HepG2 (cell line): Measurements from ENCODE around the gene LMNA. TPM values are rescaled to one million over a fixed set of nuclear protein-coding genes. Genes with fewer than 3 reads are reported as not detected.

Experiments used
- ATRX ChIP-seq: sonication (generic); formaldehyde crosslinking; IDR thresholded peaks from 2 replicates; pipeline ENCODE4 v1.4.0; 2020; ENCODE audit warnings: missing genetic modification reagents, borderline replicate concordance
- BHLHE40 ChIP-seq: IDR thresholded peaks from 2 replicates; pipeline ENCODE4 v1.6.1; 2011; ENCODE audit warnings: low read length, improper control_type of control experiment
- HNF4A ChIP-seq: sonication (generic); formaldehyde crosslinking; IDR thresholded peaks from 2 replicates; pipeline ENCODE4 v1.4.0; 2020; ENCODE audit warnings: missing genetic modification reagents
- JUND ChIP-seq: sonication (generic); formaldehyde crosslinking; IDR thresholded peaks from 2 replicates; pipeline ENCODE4 v1.8.0; 2022; ENCODE audit warnings: mild to moderate bottlenecking, missing genetic modification reagents
- KDM1A ChIP-seq: IDR thresholded peaks from 2 replicates; pipeline ENCODE4 v1.6.1; 2016; ENCODE audit warnings: missing compliant biosample characterization
- MED13 ChIP-seq: sonication (generic); formaldehyde crosslinking; IDR thresholded peaks from 2 replicates; pipeline ENCODE4 v1.5.0; 2020; ENCODE audit warnings: missing genetic modification reagents
- MTA3 ChIP-seq: sonication (generic); formaldehyde crosslinking; IDR thresholded peaks from 2 replicates; pipeline ENCODE4 v1.4.0; 2020; ENCODE audit warnings: missing genetic modification reagents
- NFE2L2 ChIP-seq: fragments of 150-350 bp; IDR thresholded peaks from 2 replicates; pipeline ENCODE4 v1.6.1; 2014; ENCODE audit warnings: low read length
- RBM22 ChIP-seq: fragments of 200-400 bp; formaldehyde crosslinking; optimal IDR thresholded peaks from 2 replicates; pipeline ENCODE3; 2017; ENCODE audit warnings: mild to moderate bottlenecking, low read length, moderate library complexity
- SALL2 ChIP-seq: sonication (generic); formaldehyde crosslinking; IDR thresholded peaks from 2 replicates; pipeline ENCODE4 v1.8.1; 2023; ENCODE audit warnings: mild to moderate bottlenecking, missing genetic modification reagents, inconsistent platforms
- SPEN ChIP-seq: sonication (generic); formaldehyde crosslinking; IDR thresholded peaks from 2 replicates; pipeline ENCODE4 v1.5.1; 2020; ENCODE audit warnings: low read depth, mild to moderate bottlenecking, missing genetic modification reagents
- STAG1 ChIP-seq: sonication (generic); formaldehyde crosslinking; IDR thresholded peaks from 2 replicates; pipeline ENCODE4 v1.4.0; 2020; ENCODE audit warnings: missing genetic modification reagents
- ZBTB34 ChIP-seq: sonication (generic); formaldehyde crosslinking; IDR thresholded peaks from 2 replicates; pipeline ENCODE4 v1.8.0; 2022; ENCODE audit warnings: mild to moderate bottlenecking, missing genetic modification reagents
- ZNF777 ChIP-seq: sonication (generic); formaldehyde crosslinking; IDR thresholded peaks from 2 replicates; pipeline ENCODE4 v1.4.0; 2020; ENCODE audit warnings: missing genetic modification reagents
- polyA plus RNA-seq, 8 experiments: library from polyadenylated mRNA; depleted of rRNA in 3 of 8; stranded (reverse) in 7 of 8; unstranded in 1 of 8; fragments of >200 nt; fragmentation: Illumina TruSeq in 4 of 8; extraction: Trizol in 4 of 8; gene quantifications; 2 replicates each; pipeline versions ENCODE4 v1.2.1 to v1.2.3, GENCODE V29; 2011 to 2016; ENCODE audit warnings: low read depth in 4 of 8, missing spikeins in 1 of 8, mixed read lengths in 1 of 8; ENCODE audit not compliant: insufficient read depth in 1 of 8
- total RNA-seq, 5 experiments: library from RNA; depleted of rRNA; stranded (reverse); fragments of >200 nt; fragmentation: Illumina TruSeq; extraction: Trizol; gene quantifications; 2 replicates each; pipeline ENCODE4 v1.2.3, GENCODE V29; 2016; ENCODE audit warnings: low read depth in 1 of 5
- TF ChIP-seq, protein P1 (sequence below): sonication (generic); formaldehyde crosslinking; IDR thresholded peaks from 2 replicates; pipeline ENCODE4 v1.4.0; 2020; ENCODE audit warnings: missing genetic modification reagents, borderline replicate concordance
- TF ChIP-seq, protein P2 (sequence below): sonication (generic); formaldehyde crosslinking; conservative IDR thresholded peaks from 2 replicates; pipeline ENCODE4 v1.4.0; 2020; ENCODE audit warnings: missing genetic modification reagents
- TF ChIP-seq, protein P3 (sequence below): sonication (generic); formaldehyde crosslinking; IDR thresholded peaks from 2 replicates; pipeline ENCODE4 v1.4.0; 2020; ENCODE audit warnings: missing genetic modification reagents; ENCODE audit errors: not compliant biosample characterization
- TF ChIP-seq, protein P4 (sequence below): sonication (generic); formaldehyde crosslinking; IDR thresholded peaks from 2 replicates; pipeline ENCODE4 v1.4.0; 2020; ENCODE audit warnings: mild to moderate bottlenecking, missing genetic modification reagents
- TF ChIP-seq, protein P5 (sequence below): sonication (generic); formaldehyde crosslinking; IDR thresholded peaks from 2 replicates; pipeline ENCODE4 v1.5.0; 2020; ENCODE audit warnings: missing genetic modification reagents, mild to moderate bottlenecking, borderline replicate concordance

The LMNA gene
- total and polyA plus RNA-seq, 2 of the 13 experiments (the other 11 are each of a cell fraction or from before 2014, with no cell fraction given): 107 to 225 TPM

DNA sequence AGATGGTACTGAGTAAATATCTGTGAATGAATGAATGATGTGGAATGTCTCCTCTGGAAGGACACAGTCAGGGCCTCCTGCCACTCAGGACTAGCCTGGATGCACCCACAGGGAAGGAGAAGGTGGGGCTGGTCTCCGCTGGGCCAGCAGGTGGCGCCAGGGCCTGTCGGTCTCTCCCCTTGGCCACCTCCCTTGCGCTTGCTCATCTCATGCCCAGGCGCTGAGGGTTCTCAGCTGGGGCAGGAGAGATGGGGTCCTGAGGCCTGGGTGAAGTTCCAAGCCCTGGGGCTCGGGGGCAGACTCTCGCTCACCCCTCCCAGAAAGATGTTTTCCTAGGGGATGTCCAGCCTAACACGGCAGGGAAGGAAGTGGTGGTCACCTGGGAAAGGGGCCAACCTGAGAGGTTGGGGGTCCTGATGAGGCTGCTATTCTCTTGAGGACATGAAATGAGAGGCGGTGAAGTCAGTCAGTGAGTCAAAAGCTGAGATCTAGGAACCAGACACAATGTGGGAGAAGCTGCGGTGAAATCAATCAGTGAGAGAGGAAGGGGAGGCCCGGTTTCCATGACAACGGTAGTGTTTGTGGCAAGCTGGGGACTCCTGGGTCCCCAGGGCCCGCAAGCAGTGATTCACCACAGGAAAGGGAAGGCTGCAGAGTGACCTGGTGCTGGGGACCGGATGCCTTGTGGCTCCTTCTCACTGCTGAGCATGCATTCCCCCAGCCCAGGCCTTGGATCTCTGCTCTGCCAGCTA lies 17.7 kb upstream of the LMNA start (continued):
- TF ChIP-seq HNF4A (no peak), SPEN (CRISPR knock-in tag) (no peak), KDM1A (CRISPR knock-in tag) (0 out of 2 replicates have a peak, but pooled peaks have one; percentile 50), ZBTB34 (CRISPR knock-in tag) (no peak), NFE2L2 (no peak), ZNF777 (CRISPR knock-in tag) (no peak), BHLHE40 (peak; percentile 28; the same call in 1 of the 2 replicates), MTA3 (no peak), SALL2 (CRISPR knock-in tag) (no peak), RBM22 (no peak), JUND (CRISPR knock-in tag) (peak; percentile 62; the same call in 1 of the 2 replicates), ATRX (CRISPR knock-in tag) (no peak), MED13 (CRISPR knock-in tag) (no peak), STAG1 (peak; percentile 98)
- TF ChIP-seq, protein P1, sequence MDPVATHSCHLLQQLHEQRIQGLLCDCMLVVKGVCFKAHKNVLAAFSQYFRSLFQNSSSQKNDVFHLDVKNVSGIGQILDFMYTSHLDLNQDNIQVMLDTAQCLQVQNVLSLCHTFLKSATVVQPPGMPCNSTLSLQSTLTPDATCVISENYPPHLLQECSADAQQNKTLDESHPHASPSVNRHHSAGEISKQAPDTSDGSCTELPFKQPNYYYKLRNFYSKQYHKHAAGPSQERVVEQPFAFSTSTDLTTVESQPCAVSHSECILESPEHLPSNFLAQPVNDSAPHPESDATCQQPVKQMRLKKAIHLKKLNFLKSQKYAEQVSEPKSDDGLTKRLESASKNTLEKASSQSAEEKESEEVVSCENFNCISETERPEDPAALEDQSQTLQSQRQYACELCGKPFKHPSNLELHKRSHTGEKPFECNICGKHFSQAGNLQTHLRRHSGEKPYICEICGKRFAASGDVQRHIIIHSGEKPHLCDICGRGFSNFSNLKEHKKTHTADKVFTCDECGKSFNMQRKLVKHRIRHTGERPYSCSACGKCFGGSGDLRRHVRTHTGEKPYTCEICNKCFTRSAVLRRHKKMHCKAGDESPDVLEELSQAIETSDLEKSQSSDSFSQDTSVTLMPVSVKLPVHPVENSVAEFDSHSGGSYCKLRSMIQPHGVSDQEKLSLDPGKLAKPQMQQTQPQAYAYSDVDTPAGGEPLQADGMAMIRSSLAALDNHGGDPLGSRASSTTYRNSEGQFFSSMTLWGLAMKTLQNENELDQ (CRISPR knock-in tag): no peak
- TF ChIP-seq, protein P2, sequence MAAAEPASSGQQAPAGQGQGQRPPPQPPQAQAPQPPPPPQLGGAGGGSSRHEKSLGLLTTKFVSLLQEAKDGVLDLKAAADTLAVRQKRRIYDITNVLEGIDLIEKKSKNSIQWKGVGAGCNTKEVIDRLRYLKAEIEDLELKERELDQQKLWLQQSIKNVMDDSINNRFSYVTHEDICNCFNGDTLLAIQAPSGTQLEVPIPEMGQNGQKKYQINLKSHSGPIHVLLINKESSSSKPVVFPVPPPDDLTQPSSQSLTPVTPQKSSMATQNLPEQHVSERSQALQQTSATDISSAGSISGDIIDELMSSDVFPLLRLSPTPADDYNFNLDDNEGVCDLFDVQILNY (CRISPR knock-in tag): no peak
- TF ChIP-seq, protein P3, sequence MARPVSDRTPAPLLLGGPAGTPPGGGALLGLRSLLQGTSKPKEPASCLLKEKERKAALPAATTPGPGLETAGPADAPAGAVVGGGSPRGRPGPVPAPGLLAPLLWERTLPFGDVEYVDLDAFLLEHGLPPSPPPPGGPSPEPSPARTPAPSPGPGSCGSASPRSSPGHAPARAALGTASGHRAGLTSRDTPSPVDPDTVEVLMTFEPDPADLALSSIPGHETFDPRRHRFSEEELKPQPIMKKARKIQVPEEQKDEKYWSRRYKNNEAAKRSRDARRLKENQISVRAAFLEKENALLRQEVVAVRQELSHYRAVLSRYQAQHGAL (CRISPR knock-in tag): no peak
- TF ChIP-seq, protein P4, sequence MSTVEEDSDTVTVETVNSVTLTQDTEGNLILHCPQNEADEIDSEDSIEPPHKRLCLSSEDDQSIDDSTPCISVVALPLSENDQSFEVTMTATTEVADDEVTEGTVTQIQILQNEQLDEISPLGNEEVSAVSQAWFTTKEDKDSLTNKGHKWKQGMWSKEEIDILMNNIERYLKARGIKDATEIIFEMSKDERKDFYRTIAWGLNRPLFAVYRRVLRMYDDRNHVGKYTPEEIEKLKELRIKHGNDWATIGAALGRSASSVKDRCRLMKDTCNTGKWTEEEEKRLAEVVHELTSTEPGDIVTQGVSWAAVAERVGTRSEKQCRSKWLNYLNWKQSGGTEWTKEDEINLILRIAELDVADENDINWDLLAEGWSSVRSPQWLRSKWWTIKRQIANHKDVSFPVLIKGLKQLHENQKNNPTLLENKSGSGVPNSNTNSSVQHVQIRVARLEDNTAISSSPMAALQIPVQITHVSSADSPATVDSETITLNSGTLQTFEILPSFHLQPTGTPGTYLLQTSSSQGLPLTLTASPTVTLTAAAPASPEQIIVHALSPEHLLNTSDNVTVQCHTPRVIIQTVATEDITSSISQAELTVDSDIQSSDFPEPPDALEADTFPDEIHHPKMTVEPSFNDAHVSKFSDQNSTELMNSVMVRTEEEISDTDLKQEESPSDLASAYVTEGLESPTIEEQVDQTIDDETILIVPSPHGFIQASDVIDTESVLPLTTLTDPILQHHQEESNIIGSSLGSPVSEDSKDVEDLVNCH (CRISPR knock-in tag): no peak
- TF ChIP-seq, protein P5, sequence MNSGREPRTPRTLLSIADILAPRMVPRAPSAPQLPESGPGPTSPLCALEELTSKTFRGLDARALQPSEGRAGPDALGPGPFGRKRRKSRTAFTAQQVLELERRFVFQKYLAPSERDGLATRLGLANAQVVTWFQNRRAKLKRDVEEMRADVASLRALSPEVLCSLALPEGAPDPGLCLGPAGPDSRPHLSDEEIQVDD: no peak
